NB4 (cell line): Measurements from ENCODE around the gene C8B.

Source experiments
- CTCF ChIP-seq: IDR thresholded peaks from one replicate; pipeline ENCODE4 v1.5.1; 2012; ENCODE audit warnings: low read depth, low read length
- POLR2A ChIP-seq: IDR thresholded peaks from 2 replicates; pipeline ENCODE4 v1.6.1; 2011; ENCODE audit warnings: mild to moderate bottlenecking; ENCODE audit not compliant: insufficient read length; ENCODE audit errors: extremely low read depth

- TF ChIP-seq POLR2A (no peak), CTCF (no peak)
Observed at GRCh38 chr1:56910441-56910985, 55.3 kb downstream of the C8B start.
